Neural progenitor cell (in vitro differentiated cells): ENCODE data around the gene POU3F3.

Source experiments
- EZH2 ChIP-seq: fragments of 200-600 bp; sonication (generic); IDR thresholded peaks from 2 replicates; pipeline ENCODE4 v1.6.1; 2017; ENCODE audit warnings: antibody characterized with exemption, mild to moderate bottlenecking, moderate library complexity
- EZH2phosphoT487 ChIP-seq: fragments of 200-600 bp; sonication (generic); IDR thresholded peaks from 2 replicates; pipeline ENCODE4 v1.6.1; 2017; ENCODE audit warnings: antibody characterized with exemption
- TF ChIP-seq, protein P1 (sequence below): fragments of 200-600 bp; sonication (generic); IDR thresholded peaks from 2 replicates; pipeline ENCODE4 v1.5.1; 2017; ENCODE audit warnings: antibody characterized with exemption, mild to moderate bottlenecking

DNA sequence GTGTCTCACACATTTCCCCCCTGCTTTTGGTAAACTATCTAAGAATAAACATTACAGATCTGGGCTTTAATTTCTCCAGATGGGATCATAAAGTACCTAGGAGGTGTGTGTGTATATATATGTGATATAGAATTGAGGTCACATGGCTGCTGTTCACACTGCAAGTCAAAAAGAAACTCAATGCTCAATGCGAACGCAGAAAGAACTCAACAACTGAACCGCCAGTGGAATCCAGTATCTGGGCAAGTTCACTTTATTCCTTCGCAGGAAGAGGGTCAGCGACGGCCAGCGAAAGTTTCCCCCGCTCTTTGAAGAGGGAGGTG lies 17.7 kb downstream of the POU3F3 start:
- TF ChIP-seq, protein P1, sequence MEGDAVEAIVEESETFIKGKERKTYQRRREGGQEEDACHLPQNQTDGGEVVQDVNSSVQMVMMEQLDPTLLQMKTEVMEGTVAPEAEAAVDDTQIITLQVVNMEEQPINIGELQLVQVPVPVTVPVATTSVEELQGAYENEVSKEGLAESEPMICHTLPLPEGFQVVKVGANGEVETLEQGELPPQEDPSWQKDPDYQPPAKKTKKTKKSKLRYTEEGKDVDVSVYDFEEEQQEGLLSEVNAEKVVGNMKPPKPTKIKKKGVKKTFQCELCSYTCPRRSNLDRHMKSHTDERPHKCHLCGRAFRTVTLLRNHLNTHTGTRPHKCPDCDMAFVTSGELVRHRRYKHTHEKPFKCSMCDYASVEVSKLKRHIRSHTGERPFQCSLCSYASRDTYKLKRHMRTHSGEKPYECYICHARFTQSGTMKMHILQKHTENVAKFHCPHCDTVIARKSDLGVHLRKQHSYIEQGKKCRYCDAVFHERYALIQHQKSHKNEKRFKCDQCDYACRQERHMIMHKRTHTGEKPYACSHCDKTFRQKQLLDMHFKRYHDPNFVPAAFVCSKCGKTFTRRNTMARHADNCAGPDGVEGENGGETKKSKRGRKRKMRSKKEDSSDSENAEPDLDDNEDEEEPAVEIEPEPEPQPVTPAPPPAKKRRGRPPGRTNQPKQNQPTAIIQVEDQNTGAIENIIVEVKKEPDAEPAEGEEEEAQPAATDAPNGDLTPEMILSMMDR = no peak
- TF ChIP-seq EZH2 = no peak
- no peak for TF ChIP-seq EZH2phosphoT487
